GM12875 (cell line): ENCODE results near the gene UBR1.
"Not testable (repeated sequence)": the region's sequence is repeated elsewhere in the genome, so short reads cannot be mapped to it uniquely, and the experiment has no call there.

Experiments
- H3K4me3 ChIP-seq: one replicate; pipeline ENCODE4 v1.5.1; 2011; ENCODE audit warnings: low read depth, low read length, control low read depth
- TF ChIP-seq, protein P1 (sequence below): IDR thresholded peaks from 2 replicates; pipeline ENCODE4 v1.5.1; 2011; ENCODE audit warnings: low read depth, mild to moderate bottlenecking, control low read depth, inconsistent platforms, low read length, moderate library complexity, borderline replicate concordance; ENCODE audit not compliant: insufficient read depth

Gene UBR1

DNA sequence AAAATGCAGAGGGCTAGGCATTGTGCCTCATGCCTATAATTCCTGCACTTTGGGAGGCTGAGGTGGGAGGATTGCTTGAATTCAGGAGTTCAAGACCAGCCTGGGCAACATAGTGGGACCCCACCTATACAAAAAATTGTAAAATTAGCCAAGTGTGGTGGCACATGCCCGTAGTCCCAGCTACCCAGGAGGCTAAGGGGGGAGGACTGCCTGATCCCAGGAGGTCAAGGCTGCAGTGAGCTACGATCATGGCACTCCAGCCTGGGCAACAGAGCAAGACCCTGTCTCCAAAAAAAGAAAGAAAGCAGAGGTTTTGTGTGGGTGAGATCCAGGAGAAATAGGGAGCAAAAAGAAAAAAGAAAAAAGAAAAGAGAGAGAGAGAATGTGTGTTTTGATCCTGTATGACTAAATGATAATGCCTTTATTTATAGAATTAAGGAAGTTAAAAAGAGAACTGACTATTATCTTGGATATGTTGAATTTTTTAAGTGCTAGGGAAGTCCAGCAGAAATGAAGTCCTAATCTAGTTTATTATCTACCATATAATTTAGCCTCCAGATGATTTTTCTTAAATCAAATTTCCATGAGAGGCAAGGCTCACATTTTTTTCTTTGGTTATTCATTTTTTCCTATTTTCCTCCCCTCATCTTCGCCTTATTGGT is 190.1 kb downstream of the UBR1 start:
- no peak overlapping the region for H3K4me3 ChIP-seq
- TF ChIP-seq, protein P1, sequence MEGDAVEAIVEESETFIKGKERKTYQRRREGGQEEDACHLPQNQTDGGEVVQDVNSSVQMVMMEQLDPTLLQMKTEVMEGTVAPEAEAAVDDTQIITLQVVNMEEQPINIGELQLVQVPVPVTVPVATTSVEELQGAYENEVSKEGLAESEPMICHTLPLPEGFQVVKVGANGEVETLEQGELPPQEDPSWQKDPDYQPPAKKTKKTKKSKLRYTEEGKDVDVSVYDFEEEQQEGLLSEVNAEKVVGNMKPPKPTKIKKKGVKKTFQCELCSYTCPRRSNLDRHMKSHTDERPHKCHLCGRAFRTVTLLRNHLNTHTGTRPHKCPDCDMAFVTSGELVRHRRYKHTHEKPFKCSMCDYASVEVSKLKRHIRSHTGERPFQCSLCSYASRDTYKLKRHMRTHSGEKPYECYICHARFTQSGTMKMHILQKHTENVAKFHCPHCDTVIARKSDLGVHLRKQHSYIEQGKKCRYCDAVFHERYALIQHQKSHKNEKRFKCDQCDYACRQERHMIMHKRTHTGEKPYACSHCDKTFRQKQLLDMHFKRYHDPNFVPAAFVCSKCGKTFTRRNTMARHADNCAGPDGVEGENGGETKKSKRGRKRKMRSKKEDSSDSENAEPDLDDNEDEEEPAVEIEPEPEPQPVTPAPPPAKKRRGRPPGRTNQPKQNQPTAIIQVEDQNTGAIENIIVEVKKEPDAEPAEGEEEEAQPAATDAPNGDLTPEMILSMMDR, result no peak

DNA sequence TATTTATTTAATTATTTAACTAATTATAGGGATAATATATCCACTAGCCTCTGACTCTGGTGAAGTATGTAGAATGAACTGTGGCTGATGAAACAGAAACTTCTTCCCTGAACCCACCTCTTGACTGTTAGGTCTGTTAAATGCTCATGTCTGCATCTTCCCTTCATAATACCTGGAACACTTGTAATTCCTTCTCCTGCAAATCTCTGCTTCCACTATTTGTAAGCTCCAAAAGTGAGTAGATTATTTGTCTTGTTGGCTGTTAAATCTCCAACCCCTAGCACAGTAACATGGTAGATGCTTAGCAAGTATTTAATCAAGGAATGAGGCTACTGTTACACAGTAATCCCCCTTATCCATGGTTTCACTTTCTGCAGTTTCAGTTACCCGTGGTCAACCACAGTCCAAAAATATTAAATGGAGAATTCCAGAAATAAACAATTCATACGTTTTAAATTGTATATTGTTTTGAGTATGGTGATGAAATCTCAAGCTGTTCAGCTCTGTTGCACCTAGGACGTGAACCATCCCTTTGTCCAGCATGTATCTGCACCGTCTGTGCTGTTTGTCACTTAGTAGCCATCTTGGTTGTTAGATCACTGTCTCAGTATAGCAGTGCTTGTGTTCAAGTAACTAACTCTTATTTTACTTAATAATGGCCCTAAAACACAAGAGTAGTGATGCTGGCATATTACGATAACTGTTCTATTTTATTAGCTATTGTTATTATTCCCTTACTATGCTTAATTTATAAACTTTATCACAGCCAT is 190.9 kb downstream of the UBR1 start:
- TF ChIP-seq, protein P1, result no peak
- no peak overlapping the region for H3K4me3 ChIP-seq

DNA sequence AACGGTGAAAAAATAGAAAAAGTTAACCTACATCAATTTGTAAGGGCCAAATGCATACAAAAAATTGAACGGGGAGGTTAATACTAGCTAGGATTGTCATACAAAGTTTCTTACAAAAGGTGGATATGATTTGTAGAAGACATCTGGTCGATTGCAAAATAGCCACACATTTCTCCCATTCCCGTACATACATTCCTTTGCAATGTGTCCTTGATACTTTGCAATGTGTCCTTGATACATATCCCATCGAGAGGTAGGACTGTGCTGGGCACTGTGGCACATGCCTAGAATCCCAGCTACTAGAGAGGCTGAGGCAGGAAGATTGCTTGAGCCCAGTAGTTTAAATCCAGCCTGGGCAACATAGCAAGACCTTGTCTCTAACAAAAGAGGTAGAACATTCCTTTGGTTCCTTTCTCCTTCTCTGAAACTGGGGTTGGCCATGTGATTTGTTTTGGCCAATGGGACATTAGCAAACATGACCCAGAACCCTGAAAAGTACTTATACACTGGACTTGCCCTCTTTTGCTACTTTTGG is 194.7 kb downstream of the UBR1 start:
- TF ChIP-seq, protein P1, result no peak
- H3K4me3 ChIP-seq, result no peak overlapping the region

DNA sequence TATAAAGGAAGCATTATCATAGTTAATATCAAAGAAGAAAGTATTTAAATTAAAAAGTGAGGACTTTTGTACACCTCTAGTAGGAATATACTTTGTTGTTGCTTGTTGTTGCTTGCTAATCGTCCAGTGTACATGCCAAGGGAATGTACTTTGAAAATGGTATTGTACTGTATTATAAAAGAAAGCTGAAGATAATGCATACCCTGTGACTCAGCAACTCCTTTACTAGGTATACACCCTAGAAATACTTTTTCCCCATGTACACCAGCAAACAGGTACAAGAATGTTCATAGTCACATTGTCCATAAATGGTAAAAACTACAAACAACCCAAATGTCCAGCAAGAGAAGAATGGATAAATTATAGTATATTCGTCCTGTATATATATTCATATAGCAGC is 197.3 kb downstream of the UBR1 start:
- no peak overlapping the region for H3K4me3 ChIP-seq
- TF ChIP-seq, protein P1, result no peak

DNA sequence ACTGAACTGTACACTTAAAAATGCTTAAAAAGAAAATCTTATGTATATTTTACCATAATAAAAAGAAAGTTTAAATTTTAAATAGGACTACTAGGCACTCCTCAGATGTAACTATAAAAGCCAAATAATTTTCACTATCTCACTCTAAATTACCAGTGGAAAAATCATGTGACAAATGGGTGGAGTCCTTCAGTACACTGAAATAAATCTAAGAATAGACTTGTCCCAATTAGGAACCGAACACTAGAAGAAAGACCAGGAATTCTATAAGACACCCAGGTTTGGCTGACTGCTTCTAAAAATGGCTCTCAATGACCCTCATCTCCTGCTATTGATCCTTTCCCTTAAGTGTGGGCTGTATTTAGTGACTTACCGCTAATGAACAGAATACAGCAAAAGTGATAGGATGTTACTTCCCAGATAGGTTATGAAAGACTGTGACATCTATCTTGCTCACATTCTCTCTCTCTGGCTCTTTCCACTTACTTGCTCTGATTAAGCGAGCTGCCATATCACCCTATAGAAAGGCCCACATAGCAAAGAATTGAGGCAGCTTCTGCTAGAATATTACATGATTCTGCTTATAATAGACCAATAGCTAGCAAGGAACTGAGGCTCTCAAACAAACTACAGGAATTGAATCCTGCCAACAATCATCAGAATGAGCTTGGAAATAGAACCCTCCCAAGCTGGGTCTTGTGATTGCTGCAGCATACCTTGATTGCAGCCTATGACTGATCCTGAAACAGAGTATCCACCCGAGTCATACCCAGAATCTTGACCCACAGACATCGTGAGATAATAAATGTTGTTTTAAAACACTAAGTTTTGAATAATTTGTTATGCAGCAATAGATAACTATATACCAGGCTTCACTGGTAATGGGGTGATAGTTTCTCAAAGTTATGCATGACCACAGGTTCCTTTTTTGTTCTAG is 202.2 kb downstream of the UBR1 start:
- no peak overlapping the region for H3K4me3 ChIP-seq
- TF ChIP-seq, protein P1, result no peak

DNA sequence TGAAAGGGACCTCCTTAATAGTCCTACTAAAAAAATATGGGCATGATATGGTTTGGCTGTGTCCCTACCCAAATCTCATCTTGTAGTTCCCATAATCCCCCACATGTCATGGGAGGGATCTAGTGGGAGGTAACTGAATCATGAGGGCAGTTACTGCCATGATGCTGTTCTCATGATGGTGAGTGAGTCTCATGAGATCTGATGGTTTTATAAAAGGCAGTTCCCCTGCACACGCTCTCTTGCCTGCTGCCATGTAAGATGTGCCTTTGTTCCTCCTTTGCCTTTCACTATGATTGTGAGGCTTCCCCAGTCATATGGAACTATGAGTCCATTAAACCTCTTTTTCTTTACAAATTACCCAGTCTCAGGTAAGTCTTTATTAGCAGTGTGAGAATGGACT is 211.9 kb downstream of the UBR1 start:
- H3K4me3 ChIP-seq, result not testable (repeated sequence)
